Stimulated activated naive B cell treated with anti-CD40 and anti-IgM and Interleukin-4, amounts not matched to agents 10 μg/mL and 1 μg/mL and 100 μg/mL, for 72 hours (primary cell): ENCODE results near the gene BAZ2A.

Source experiments
- ATAC-seq, 2 donors: fragments of 150-1000 bp; cut with Tn5 transposase; replicated peaks; 2 replicates each; pipeline ENCODE4 v1.10.0; 2021; ENCODE audit warnings: moderate library complexity in 1 of 2
- DNase-seq: peaks from one replicate; pipeline ENCODE4 v3.0.0; 2021
- H3K27ac Mint-ChIP-seq: one replicate; pipeline ENCODE4 v1.8.0; 2022; ENCODE audit warnings: mild to moderate bottlenecking, mixed read lengths
- H3K27me3 Mint-ChIP-seq, 2 donors: one replicate each; pipeline ENCODE4 v1.8.0; 2022; ENCODE audit warnings: mixed read lengths in 2 of 2
- H3K36me3 Mint-ChIP-seq, 2 donors: one replicate each; pipeline ENCODE4 v1.8.0; 2022; ENCODE audit warnings: mixed read lengths in 2 of 2, mild to moderate bottlenecking in 1 of 2
- H3K4me1 Mint-ChIP-seq, 2 donors: one replicate each; pipeline ENCODE4 v1.8.0; 2022; ENCODE audit warnings: mixed read lengths in 2 of 2, mild to moderate bottlenecking in 1 of 2
- H3K4me3 Mint-ChIP-seq, 2 donors: one replicate each; pipeline ENCODE4 v1.8.0; 2022; ENCODE audit warnings: mild to moderate bottlenecking in 2 of 2, mixed read lengths in 2 of 2, moderate library complexity in 1 of 2
- H3K9me3 Mint-ChIP-seq, 2 donors: one replicate each; pipeline ENCODE4 v1.8.0; 2022; ENCODE audit warnings: mixed read lengths in 2 of 2, mild to moderate bottlenecking in 1 of 2

BAZ2A gene

GRCh38 chr12:56565510-56566101, 64.5 kb downstream of the BAZ2A start:
- no peaks in the 10 kb centered on the region for H3K9me3 Mint-ChIP-seq
- H3K27ac Mint-ChIP-seq: peak overlapping the region; percentile 66
- H3K4me3 Mint-ChIP-seq: peak overlapping the region; percentile 35 to 49
- no peaks in the 10 kb centered on the region for H3K27me3 Mint-ChIP-seq
- peaks cover 9 to 11% of the 10 kb centered on the region in 2 donors for H3K4me1 Mint-ChIP-seq
- H3K36me3 Mint-ChIP-seq: no peaks in the 10 kb centered on the region
- DNase-seq (peak; percentile 5), ATAC-seq (peak; percentile 76 to 90)

- Mint-ChIP-seq H3K27me3 (no peaks in the 10 kb centered on the region), H3K4me3 (no peak overlapping the region), H3K4me1 (no peaks in the 10 kb centered on the region), H3K36me3 (no peaks in the 10 kb centered on the region), H3K27ac (no peak overlapping the region), H3K9me3 (no peaks in the 10 kb centered on the region)
- DNase-seq: no peak
- ATAC-seq: no peak
Measured at GRCh38 chr12:56551070-56551469, 79.1 kb downstream of the BAZ2A start.

GRCh38 chr12:56546680-56547079, 83.4 kb downstream of the BAZ2A start:
- ATAC-seq (no peak), DNase-seq (no peak)
- H3K4me1 Mint-ChIP-seq: no peaks in the 10 kb centered on the region
- H3K27ac Mint-ChIP-seq: no peak overlapping the region
- H3K27me3 Mint-ChIP-seq: no peaks in the 10 kb centered on the region
- H3K9me3 Mint-ChIP-seq: no peaks in the 10 kb centered on the region
- no peak overlapping the region for H3K4me3 Mint-ChIP-seq
- no peaks in the 10 kb centered on the region for H3K36me3 Mint-ChIP-seq
